Prostate gland (tissue), 2 donors: ENCODE measurements around the gene SCTR.

Source experiments
- POLR2A ChIP-seq: fragments of 450-650 bp; IDR thresholded peaks from one replicate; pipeline ENCODE4 v1.6.1; 2016; ENCODE audit warnings: antibody characterized with exemption, mild to moderate bottlenecking
- POLR2AphosphoS5 ChIP-seq: sonication (generic); formaldehyde crosslinking; IDR thresholded peaks from one replicate; pipeline ENCODE4 v1.6.1; 2017; ENCODE audit warnings: antibody characterized with exemption
- TF ChIP-seq, protein P1 (sequence below), 4 experiments: fragments of 200-600 bp in 2 of 4; fragments of 450-650 bp in 2 of 4; sonication (generic) in 2 of 4; IDR thresholded peaks; 1 replicate in 3 of 4; 2 replicates in 1 of 4; pipeline ENCODE4 v1.5.1; 2016 to 2019; ENCODE audit warnings: antibody characterized with exemption in 4 of 4, mild to moderate bottlenecking in 2 of 4, moderate library complexity in 2 of 4

DNA sequence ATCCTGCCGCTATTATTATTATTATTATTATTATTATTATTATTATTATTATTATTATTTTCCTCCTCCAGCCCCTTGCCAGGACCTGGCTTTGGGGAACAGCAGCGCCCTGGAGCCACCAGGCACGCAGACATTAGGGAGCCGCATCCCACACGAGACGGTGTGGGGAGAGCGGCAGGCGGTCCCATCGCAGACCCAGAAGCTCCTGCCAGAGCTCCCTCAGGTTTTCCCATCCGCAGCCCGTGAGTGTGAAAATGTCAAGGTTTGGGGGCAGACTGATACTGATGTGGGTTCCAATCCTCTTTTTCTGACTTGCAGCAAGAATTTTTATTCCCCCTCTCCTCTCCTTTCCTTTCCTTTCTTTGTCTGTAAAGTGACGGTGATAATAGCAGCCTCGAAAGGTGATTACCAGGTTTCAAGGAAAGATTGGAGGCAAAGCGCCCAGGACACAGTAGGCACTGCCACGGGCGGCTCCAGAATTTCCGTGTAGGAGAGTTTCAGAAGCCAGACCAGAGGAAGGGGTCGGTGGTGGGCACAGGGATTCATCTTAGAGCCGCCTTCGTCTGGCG lies 816 bp downstream of the SCTR start:
- TF ChIP-seq, protein P1, sequence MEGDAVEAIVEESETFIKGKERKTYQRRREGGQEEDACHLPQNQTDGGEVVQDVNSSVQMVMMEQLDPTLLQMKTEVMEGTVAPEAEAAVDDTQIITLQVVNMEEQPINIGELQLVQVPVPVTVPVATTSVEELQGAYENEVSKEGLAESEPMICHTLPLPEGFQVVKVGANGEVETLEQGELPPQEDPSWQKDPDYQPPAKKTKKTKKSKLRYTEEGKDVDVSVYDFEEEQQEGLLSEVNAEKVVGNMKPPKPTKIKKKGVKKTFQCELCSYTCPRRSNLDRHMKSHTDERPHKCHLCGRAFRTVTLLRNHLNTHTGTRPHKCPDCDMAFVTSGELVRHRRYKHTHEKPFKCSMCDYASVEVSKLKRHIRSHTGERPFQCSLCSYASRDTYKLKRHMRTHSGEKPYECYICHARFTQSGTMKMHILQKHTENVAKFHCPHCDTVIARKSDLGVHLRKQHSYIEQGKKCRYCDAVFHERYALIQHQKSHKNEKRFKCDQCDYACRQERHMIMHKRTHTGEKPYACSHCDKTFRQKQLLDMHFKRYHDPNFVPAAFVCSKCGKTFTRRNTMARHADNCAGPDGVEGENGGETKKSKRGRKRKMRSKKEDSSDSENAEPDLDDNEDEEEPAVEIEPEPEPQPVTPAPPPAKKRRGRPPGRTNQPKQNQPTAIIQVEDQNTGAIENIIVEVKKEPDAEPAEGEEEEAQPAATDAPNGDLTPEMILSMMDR (IDR thresholded peaks at IDR 0.05) = no peak
- TF ChIP-seq POLR2AphosphoS5 (no peak), POLR2A (no peak)
